Osteocyte (in vitro differentiated cells): Measurements from ENCODE around the gene H3-3A. TPM values are rescaled to one million over a fixed set of nuclear protein-coding genes. Genes with fewer than 3 reads are reported as not detected.

Source experiments
- DNase-seq: peaks from one replicate; pipeline ENCODE4 v3.0.0; 2021; ENCODE audit warnings: mixed read lengths; ENCODE audit not compliant: unreplicated experiment; ENCODE audit errors: extremely low spot score
- H3K27ac Mint-ChIP-seq: one replicate; pipeline ENCODE4 v1.8.0; 2021; ENCODE audit warnings: mild to moderate bottlenecking, mixed read lengths; ENCODE audit not compliant: unreplicated experiment
- H3K27me3 Mint-ChIP-seq: one replicate; pipeline ENCODE4 v1.8.0; 2021; ENCODE audit warnings: mixed read lengths; ENCODE audit not compliant: unreplicated experiment
- H3K36me3 Mint-ChIP-seq: one replicate; pipeline ENCODE4 v1.8.0; 2021; ENCODE audit warnings: mixed read lengths; ENCODE audit not compliant: unreplicated experiment
- H3K4me1 Mint-ChIP-seq: one replicate; pipeline ENCODE4 v1.8.0; 2021; ENCODE audit warnings: mixed read lengths; ENCODE audit not compliant: unreplicated experiment
- H3K4me3 Mint-ChIP-seq: one replicate; pipeline ENCODE4 v1.8.0; 2021; ENCODE audit warnings: mild to moderate bottlenecking, moderate library complexity, mixed read lengths; ENCODE audit not compliant: unreplicated experiment
- H3K9me3 Mint-ChIP-seq: one replicate; pipeline ENCODE4 v1.8.0; 2021; ENCODE audit warnings: mixed read lengths; ENCODE audit not compliant: unreplicated experiment
- CTCF ChIP-seq: fragments of 200-600 bp; sonication (generic); IDR thresholded peaks from 2 replicates; pipeline ENCODE4 v1.5.0; 2021; ENCODE audit warnings: antibody characterized with exemption, mild to moderate bottlenecking, moderate library complexity
- total RNA-seq: library from RNA; stranded (reverse); gene quantifications from 2 replicates; pipeline ENCODE4 v1.2.1, GENCODE V29; 2021

The H3-3A gene
- total RNA-seq, 1 donor from 2014 or later: 524 TPM

- Mint-ChIP-seq H3K27me3 (no peaks in the 10 kb centered on the region), H3K4me3 (no peak overlapping the region), H3K27ac (no peak overlapping the region), H3K4me1 (no peaks in the 10 kb centered on the region), H3K9me3 (no peaks in the 10 kb centered on the region), H3K36me3 (no peaks in the 10 kb centered on the region)
- DNase-seq: no peak
- no peak for TF ChIP-seq CTCF
Observed at GRCh38 chr1:226033582-226033981, 28.9 kb upstream of the H3-3A start.

GRCh38 chr1:226033991-226034390 is 28.5 kb upstream of the H3-3A start:
- no peaks in the 10 kb centered on the region for H3K4me1 Mint-ChIP-seq
- H3K27ac Mint-ChIP-seq: no peak overlapping the region
- no peak for TF ChIP-seq CTCF
- DNase-seq: no peak
- H3K9me3 Mint-ChIP-seq: no peaks in the 10 kb centered on the region
- no peaks in the 10 kb centered on the region for H3K36me3 Mint-ChIP-seq
- H3K27me3 Mint-ChIP-seq: no peaks in the 10 kb centered on the region
- no peak overlapping the region for H3K4me3 Mint-ChIP-seq

GRCh38 chr1:226034482-226034881 is 28.0 kb upstream of the H3-3A start:
- Mint-ChIP-seq H3K9me3 (no peaks in the 10 kb centered on the region), H3K4me3 (no peak overlapping the region), H3K36me3 (no peaks in the 10 kb centered on the region), H3K27ac (no peak overlapping the region), H3K4me1 (no peaks in the 10 kb centered on the region), H3K27me3 (no peaks in the 10 kb centered on the region)
- no peak for DNase-seq
- TF ChIP-seq CTCF: no peak

- Mint-ChIP-seq H3K27me3 (peaks cover 5% of the 10 kb centered on the region), H3K27ac (no peak overlapping the region), H3K9me3 (no peaks in the 10 kb centered on the region), H3K36me3 (no peaks in the 10 kb centered on the region), H3K4me3 (no peak overlapping the region), H3K4me1 (no peaks in the 10 kb centered on the region)
- no peak for TF ChIP-seq CTCF
- DNase-seq: no peak
Observed at GRCh38 chr1:226035915-226036314, 26.6 kb upstream of the H3-3A start.

GRCh38 chr1:226038661-226039060 is 23.9 kb upstream of the H3-3A start:
- no peaks in the 10 kb centered on the region for H3K36me3 Mint-ChIP-seq

More at GRCh38 chr1:226038661-226039060, 23.9 kb upstream of the H3-3A start:
- Mint-ChIP-seq H3K9me3 (no peaks in the 10 kb centered on the region), H3K27me3 (peaks cover 15% of the 10 kb centered on the region), H3K27ac (no peak overlapping the region), H3K4me1 (no peaks in the 10 kb centered on the region), H3K4me3 (no peak overlapping the region)
- DNase-seq: no peak
- no peak for TF ChIP-seq CTCF
